ENCODE results near the gene MARCHF10. TPM values are rescaled to one million over a fixed set of nuclear protein-coding genes. Genes with fewer than 3 reads are reported as not detected.

Gene MARCHF10
- total and polyA plus RNA-seq, 2 of the 13 experiments (the other 11 are each of a cell fraction or from before 2014, with no cell fraction given): not detected

GRCh38 chr17:62717589-62717855 lies 90.6 kb downstream of the MARCHF10 start:
- Histone ChIP-seq H3K9ac (ENCODE audit: insufficient read depth, low read depth, low read length) (no peak overlapping the region), H3K4me2 (ENCODE audit: low read depth, low read length) (no peak overlapping the region), H3K36me3 (replicated peaks in 1 of 2; ENCODE audit: control insufficient read depth in 1 of 2, insufficient read depth in 2 of 2, low read length in 2 of 2) (no peaks in the 10 kb centered on the region), H3K4me3 (replicated peaks in 1 of 3; ENCODE audit: insufficient read depth in 1 of 3, low read depth in 2 of 3, low read length in 3 of 3) (no peak overlapping the region), H2AFZ (ENCODE audit: low read length) (no peak overlapping the region), H3K79me2 (ENCODE audit: insufficient read depth, low read length) (no peaks in the 10 kb centered on the region), H3K9me3 (ENCODE audit: low read length) (no peaks in the 10 kb centered on the region), H3K27ac (ENCODE audit: extremely low read length, insufficient read depth, low read length) (no peak overlapping the region), H4K20me1 (ENCODE audit: insufficient read depth, low read length) (no peaks in the 10 kb centered on the region), H3K27me3 (ENCODE audit: control insufficient read depth in 1 of 2, insufficient read depth in 2 of 2, low read length in 2 of 2) (peaks cover 2 to 48% of the 10 kb centered on the region in 2 experiments), H3K4me1 (ENCODE audit: insufficient read depth, low read length) (0 out of 2 replicates have a peak, but pooled peaks cover 2% of the 10 kb centered on the region)
- CTCF ChIA-PET (ENCODE audit: low intra/inter-chr PET ratio, low total read pairs): no interaction called here
- FAIRE-seq: no peak
- POLR2A ChIA-PET: no interaction called here
- DNase-seq (ENCODE audit: low spot score): no peak
- no TSS peak for BruUV-seq (replicated peaks)
- peak; percentile 19 for ATAC-seq
- intact Hi-C loops (cut with micrococcal nuclease; ENCODE audit: unreplicated experiment) (no loop called here), in situ Hi-C loops (cut with HindIII; ENCODE audit: extremely low pct_ligation_motif_present, low pct_unique_long_range_greater_than_20kb) (no loop called here)
- no peak for TF ChIP-seq CSRNP2 (CRISPR knock-in tag; conservative IDR thresholded peaks at IDR 0.05; ENCODE audit: low read depth)
- no peak for TF ChIP-seq MLLT10 (CRISPR knock-in tag; IDR thresholded peaks at IDR 0.05)
- TF ChIP-seq HNRNPL (IDR thresholded peaks at IDR 0.05; ENCODE audit: low read depth, low read length): no peak
- TF ChIP-seq HDAC2 (CRISPR knock-in tag; IDR thresholded peaks at IDR 0.05): no peak
- TF ChIP-seq LCORL (IDR thresholded peaks at IDR 0.05): no peak
- no peak for TF ChIP-seq LCORL (CRISPR knock-in tag; IDR thresholded peaks at IDR 0.05)
- no peak for TF ChIP-seq ZNF260 (CRISPR knock-in tag; IDR thresholded peaks at IDR 0.05; ENCODE audit: borderline replicate concordance, low read depth)
- TF ChIP-seq, protein P1, sequence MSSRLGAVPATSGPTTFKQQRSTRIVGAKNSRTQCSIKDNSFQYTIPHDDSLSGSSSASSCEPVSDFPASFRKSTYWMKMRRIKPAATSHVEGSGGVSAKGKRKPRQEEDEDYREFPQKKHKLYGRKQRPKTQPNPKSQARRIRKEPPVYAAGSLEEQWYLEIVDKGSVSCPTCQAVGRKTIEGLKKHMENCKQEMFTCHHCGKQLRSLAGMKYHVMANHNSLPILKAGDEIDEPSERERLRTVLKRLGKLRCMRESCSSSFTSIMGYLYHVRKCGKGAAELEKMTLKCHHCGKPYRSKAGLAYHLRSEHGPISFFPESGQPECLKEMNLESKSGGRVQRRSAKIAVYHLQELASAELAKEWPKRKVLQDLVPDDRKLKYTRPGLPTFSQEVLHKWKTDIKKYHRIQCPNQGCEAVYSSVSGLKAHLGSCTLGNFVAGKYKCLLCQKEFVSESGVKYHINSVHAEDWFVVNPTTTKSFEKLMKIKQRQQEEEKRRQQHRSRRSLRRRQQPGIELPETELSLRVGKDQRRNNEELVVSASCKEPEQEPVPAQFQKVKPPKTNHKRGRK (CRISPR knock-in tag; IDR thresholded peaks at IDR 0.05): no peak
- TF ChIP-seq ZNF446 (CRISPR knock-in tag; IDR thresholded peaks at IDR 0.05): no peak
- no peak for TF ChIP-seq PHF21A (CRISPR knock-in tag; IDR thresholded peaks at IDR 0.05)
- 20% methylated on average over 6 of the region's 6 CpGs for WGBS (ENCODE audit: low lambda C conversion rate)
